Measurements from ENCODE around the gene CCDC57. TPM values are rescaled to one million over a fixed set of nuclear protein-coding genes. Genes with fewer than 3 reads are reported as not detected.
"Not testable (repeated sequence)": the region's sequence is repeated elsewhere in the genome, so short reads cannot be mapped to it uniquely, and the experiment has no call there.

CCDC57 gene
- total and polyA plus RNA-seq, 2 experiments from 2014 or later: 46.2 to 53.5 TPM

- DNase-seq (ENCODE audit: low read depth in 1 of 2, low spot score in 1 of 2): no peak
- TF ChIP-seq CTCF (IDR thresholded peaks at IDR 0.05; ENCODE audit: low read depth, low read length): no peak
- H3K36me3 ChIP-seq: no peaks in the 10 kb centered on the region
- no peaks in the 10 kb centered on the region for H3K4me1 ChIP-seq (ENCODE audit: low read depth)
- no peak overlapping the region for H3K27ac ChIP-seq
- H3K27me3 ChIP-seq: peaks cover 7% of the 10 kb centered on the region
- no peaks in the 10 kb centered on the region for H3K9me3 ChIP-seq (ENCODE audit: low read depth)
- no peak overlapping the region for H3K4me3 ChIP-seq
Observed at GRCh38 chr17:82146663-82147654, 65.7 kb downstream of the CCDC57 start.

GRCh38 chr17:82145550-82146155 is 67.0 kb downstream of the CCDC57 start:
- no peaks in the 10 kb centered on the region for H3K36me3 ChIP-seq
- H3K27ac ChIP-seq: no peak overlapping the region
- H3K27me3 ChIP-seq: peaks cover 4% of the 10 kb centered on the region
- DNase-seq (ENCODE audit: low read depth in 1 of 2, low spot score in 1 of 2): no peak
- no peak for TF ChIP-seq CTCF (IDR thresholded peaks at IDR 0.05; ENCODE audit: low read depth, low read length)
- H3K4me1 ChIP-seq (ENCODE audit: low read depth): no peaks in the 10 kb centered on the region
- H3K9me3 ChIP-seq (ENCODE audit: low read depth): no peaks in the 10 kb centered on the region
- no peak overlapping the region for H3K4me3 ChIP-seq

GRCh38 chr17:82143333-82143732 is 69.3 kb downstream of the CCDC57 start:
- Histone ChIP-seq H3K4me3 (no peak overlapping the region), H3K36me3 (no peaks in the 10 kb centered on the region), H3K27ac (no peak overlapping the region), H3K4me1 (ENCODE audit: low read depth) (no peaks in the 10 kb centered on the region), H3K27me3 (no peaks in the 10 kb centered on the region), H3K9me3 (ENCODE audit: low read depth) (no peaks in the 10 kb centered on the region)
- TF ChIP-seq CTCF (IDR thresholded peaks at IDR 0.05; ENCODE audit: low read depth, low read length): no peak
- DNase-seq (ENCODE audit: low read depth in 1 of 2, low spot score in 1 of 2): no peak

GRCh38 chr17:82139961-82140360 is 72.7 kb downstream of the CCDC57 start:
- not testable (repeated sequence) for H3K27ac ChIP-seq; H3K36me3 ChIP-seq; H3K4me1 ChIP-seq (ENCODE audit: low read depth); H3K27me3 ChIP-seq; DNase-seq (ENCODE audit: low read depth in 1 of 2, low spot score in 1 of 2); H3K9me3 ChIP-seq (ENCODE audit: low read depth); H3K4me3 ChIP-seq

- no peaks in the 10 kb centered on the region for H3K27me3 ChIP-seq
- no peak overlapping the region for H3K4me3 ChIP-seq
- no peak for DNase-seq (ENCODE audit: low read depth in 1 of 2, low spot score in 1 of 2)
- H3K9me3 ChIP-seq (ENCODE audit: low read depth): no peaks in the 10 kb centered on the region
- H3K4me1 ChIP-seq (ENCODE audit: low read depth): no peaks in the 10 kb centered on the region
- no peaks in the 10 kb centered on the region for H3K36me3 ChIP-seq
- TF ChIP-seq CTCF (IDR thresholded peaks at IDR 0.05; ENCODE audit: low read depth, low read length): no peak
- H3K27ac ChIP-seq: no peak overlapping the region
Observed at GRCh38 chr17:82138511-82138992, 74.1 kb downstream of the CCDC57 start.

GRCh38 chr17:82134101-82134500 is 78.5 kb downstream of the CCDC57 start:
- Histone ChIP-seq H3K4me1 (ENCODE audit: low read depth) (no peaks in the 10 kb centered on the region), H3K4me3 (no peak overlapping the region), H3K9me3 (ENCODE audit: low read depth) (no peaks in the 10 kb centered on the region), H3K27me3 (no peaks in the 10 kb centered on the region), H3K36me3 (no peaks in the 10 kb centered on the region), H3K27ac (no peak overlapping the region)
- TF ChIP-seq CTCF (IDR thresholded peaks at IDR 0.05; ENCODE audit: low read depth, low read length): no peak
- DNase-seq (ENCODE audit: low read depth in 1 of 2, low spot score in 1 of 2): no peak

- not testable (repeated sequence) for H3K36me3 ChIP-seq; H3K9me3 ChIP-seq (ENCODE audit: low read depth); H3K4me3 ChIP-seq; H3K4me1 ChIP-seq (ENCODE audit: low read depth); H3K27me3 ChIP-seq; H3K27ac ChIP-seq
- DNase-seq (ENCODE audit: low read depth in 1 of 2, low spot score in 1 of 2): peak in 1 of 2 donors; percentile 39
Observed at GRCh38 chr17:82133166-82133953, 79.3 kb downstream of the CCDC57 start.
